ENCODE measurements around the gene TTC33. TPM values are rescaled to one million over a fixed set of nuclear protein-coding genes. Genes with fewer than 3 reads are reported as not detected.
"Not testable (repeated sequence)": the region's sequence is repeated elsewhere in the genome, so short reads cannot be mapped to it uniquely, and the experiment has no call there.

TTC33 gene
- total RNA-seq, 1 donor from 2014 or later: 7.0 TPM

DNA sequence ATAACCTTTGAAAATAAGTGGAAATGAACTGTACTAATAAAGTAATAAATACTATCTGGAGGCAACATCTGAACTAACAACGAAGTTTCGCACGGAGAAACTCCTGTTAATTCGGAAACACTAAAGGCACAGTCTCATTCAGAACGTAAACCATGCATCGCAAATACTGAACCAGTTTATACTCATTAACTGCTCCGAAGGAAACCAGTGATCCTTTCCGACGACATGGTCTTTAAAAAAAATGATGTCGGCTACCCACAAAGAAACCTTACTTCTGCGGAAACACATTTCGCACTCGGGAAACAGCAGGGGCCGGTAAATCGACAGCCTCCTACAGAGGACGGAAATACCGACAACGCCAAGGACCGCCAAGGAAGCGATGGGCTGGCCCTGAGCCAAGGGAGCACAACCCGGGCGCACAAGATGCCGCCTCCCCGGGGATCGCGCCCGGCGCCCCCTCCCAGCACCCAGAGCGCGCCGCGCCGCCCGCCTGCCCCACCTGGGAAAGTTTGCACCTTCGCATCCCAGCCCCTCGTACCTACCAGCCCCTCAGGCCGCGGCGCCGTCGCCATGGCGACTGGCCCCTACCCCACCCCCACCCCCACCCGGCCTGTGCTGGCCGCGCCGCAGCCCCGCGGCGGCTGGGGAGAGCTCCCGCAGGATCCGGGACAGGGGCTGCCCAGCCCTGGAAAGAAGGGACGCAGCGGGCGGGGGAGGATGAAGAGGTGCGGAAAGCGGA lies 41.7 kb upstream of the TTC33 start:
- H3K4me3 ChIP-seq: peak overlapping the region; percentile 98 to 99
- no peaks in the 10 kb centered on the region for H3K9me3 ChIP-seq
- H3K36me3 ChIP-seq: no peaks in the 10 kb centered on the region
- DNase-seq (ENCODE audit: low spot score in 2 of 2): peak; percentile 14 to 85
- peaks cover 9 to 12% of the 10 kb centered on the region in 2 donors for H3K4me1 ChIP-seq
- intact Hi-C loops (cut with DNase I): loop anchor here (1.0 kb wide), 2 partner anchors 38 to 42 kb away; partner anchors contain the start of genes RPL37 and TTC33
- peak overlapping the region; percentile 88 to 95 for H3K27ac ChIP-seq
- no peaks in the 10 kb centered on the region for H3K27me3 ChIP-seq
- TF ChIP-seq CTCF (IDR thresholded peaks at IDR 0.05): no peak

- no peak for DNase-seq (ENCODE audit: low spot score in 2 of 2)
- intact Hi-C loops (cut with DNase I): no loop called here
- peak overlapping the region in 1 of 2 donors; percentile 95 for H3K27ac ChIP-seq
- H3K9me3 ChIP-seq: no peaks in the 10 kb centered on the region
- no peak for TF ChIP-seq CTCF (IDR thresholded peaks at IDR 0.05)
- peak overlapping the region; percentile 98 to 99 for H3K4me3 ChIP-seq
- H3K36me3 ChIP-seq: no peaks in the 10 kb centered on the region
- no peaks in the 10 kb centered on the region for H3K27me3 ChIP-seq
- H3K4me1 ChIP-seq: peaks cover 11 to 15% of the 10 kb centered on the region in 2 donors
Observed at GRCh38 chr5:40796487-40796889, 40.7 kb upstream of the TTC33 start.

- H3K4me1 ChIP-seq: peaks cover 13 to 21% of the 10 kb centered on the region in 2 donors
- H3K27ac ChIP-seq; intact Hi-C loops (cut with DNase I); H3K27me3 ChIP-seq; H3K4me3 ChIP-seq; H3K36me3 ChIP-seq; DNase-seq (ENCODE audit: low spot score in 2 of 2); H3K9me3 ChIP-seq: not testable (repeated sequence)
Observed at GRCh38 chr5:40794877-40795276, 39.1 kb upstream of the TTC33 start.

DNA sequence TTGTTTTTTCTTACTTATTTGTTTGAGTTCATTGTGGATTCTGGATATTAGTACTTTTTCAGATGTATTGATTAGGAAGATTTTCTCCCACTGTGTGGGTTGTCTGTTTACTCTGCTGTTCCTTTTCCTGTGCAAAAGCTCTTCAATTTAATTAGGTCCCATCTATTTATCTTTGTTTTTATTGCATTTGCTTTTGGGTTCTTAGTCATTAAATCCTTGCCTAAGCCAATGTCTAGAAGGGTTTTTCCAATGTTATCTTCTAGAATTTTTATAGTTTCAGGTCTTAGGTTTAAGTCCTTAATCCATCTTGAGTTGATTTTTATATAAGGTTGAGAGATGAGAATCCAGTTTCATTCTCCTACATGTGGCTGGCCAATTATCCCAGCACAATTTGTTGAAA lies 38.6 kb upstream of the TTC33 start:
- intact Hi-C loops (cut with DNase I); H3K9me3 ChIP-seq; H3K27me3 ChIP-seq; DNase-seq (ENCODE audit: low spot score in 2 of 2); H3K27ac ChIP-seq; H3K4me3 ChIP-seq; H3K36me3 ChIP-seq: not testable (repeated sequence)
- peaks cover 8 to 16% of the 10 kb centered on the region in 2 donors for H3K4me1 ChIP-seq

GRCh38 chr5:40792691-40793090 lies 36.9 kb upstream of the TTC33 start:
- not testable (repeated sequence) for H3K4me3 ChIP-seq
- H3K4me1 ChIP-seq: peaks cover 5 to 16% of the 10 kb centered on the region in 2 donors

DNA sequence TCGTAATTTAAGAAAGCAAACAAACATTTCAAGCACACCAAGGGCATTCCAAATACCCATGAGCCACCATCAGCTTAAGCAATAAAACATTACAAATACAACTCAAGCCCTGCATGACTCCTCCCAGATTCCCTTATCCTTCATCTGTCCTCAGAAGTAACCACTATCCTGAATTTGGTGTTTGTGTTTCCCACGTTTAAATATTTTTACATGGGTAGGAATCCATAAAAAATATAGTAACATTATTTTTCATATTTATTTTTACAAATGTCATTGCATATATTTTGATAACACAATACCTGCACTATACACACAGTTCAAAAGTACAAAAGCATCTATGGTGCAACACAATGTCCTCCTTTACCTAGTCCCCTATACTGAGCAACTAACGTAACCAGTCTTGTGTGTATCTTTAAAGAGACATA lies 36.0 kb upstream of the TTC33 start:
- Histone ChIP-seq H3K4me1 (peaks cover 5 to 16% of the 10 kb centered on the region in 2 donors), H3K4me3 (no peak overlapping the region), H3K27ac (peak overlapping the region in 1 of 2 donors; percentile 31), H3K27me3 (no peaks in the 10 kb centered on the region), H3K9me3 (no peaks in the 10 kb centered on the region), H3K36me3 (peaks cover 0 to 8% of the 10 kb centered on the region in 2 donors)
- no peak for DNase-seq (ENCODE audit: low spot score in 2 of 2)
- intact Hi-C loops (cut with DNase I): no loop called here
- TF ChIP-seq CTCF (IDR thresholded peaks at IDR 0.05): no peak

More at GRCh38 chr5:40792691-40793090, 36.9 kb upstream of the TTC33 start:
- H3K9me3 ChIP-seq; H3K27me3 ChIP-seq; H3K27ac ChIP-seq; H3K36me3 ChIP-seq; intact Hi-C loops (cut with DNase I); DNase-seq (ENCODE audit: low spot score in 2 of 2): not testable (repeated sequence)

DNA sequence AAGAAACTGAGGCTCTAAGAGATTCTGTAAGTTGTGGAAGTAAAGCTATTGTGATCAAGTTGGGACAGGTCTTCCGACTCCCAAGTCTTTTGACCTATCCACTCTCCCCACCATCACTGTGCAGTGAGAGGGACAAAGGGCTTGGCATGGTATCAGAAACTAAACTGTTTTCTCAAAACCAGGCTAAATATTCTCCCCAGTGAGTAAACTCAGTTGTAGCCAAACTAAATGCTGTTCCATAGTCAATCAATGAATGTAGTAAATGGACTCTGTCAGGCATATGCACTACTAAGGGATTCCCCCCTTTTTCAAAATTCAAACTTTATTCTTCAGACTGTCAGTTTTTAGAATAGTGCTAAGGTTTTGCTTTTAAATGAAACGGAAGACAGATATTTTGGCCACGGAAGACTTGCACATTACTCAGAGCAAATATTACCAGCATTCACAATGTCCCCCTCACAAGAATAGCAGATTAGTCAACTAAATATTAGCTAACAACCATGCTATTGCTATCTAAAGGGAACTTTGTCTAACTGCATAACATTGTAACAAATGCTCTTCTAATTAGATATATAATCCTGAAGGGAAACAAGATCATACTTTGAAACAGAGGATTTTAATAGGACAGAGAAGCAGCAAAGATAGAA lies 35.3 kb upstream of the TTC33 start:
- Histone ChIP-seq H3K27ac (peak overlapping the region in 1 of 2 donors; percentile 31), H3K4me3 (no peak overlapping the region), H3K27me3 (no peaks in the 10 kb centered on the region), H3K9me3 (no peaks in the 10 kb centered on the region), H3K4me1 (peaks cover 5 to 12% of the 10 kb centered on the region in 2 donors), H3K36me3 (peaks cover 0 to 8% of the 10 kb centered on the region in 2 donors)
- no peak for DNase-seq (ENCODE audit: low spot score in 2 of 2)
- TF ChIP-seq CTCF (IDR thresholded peaks at IDR 0.05): no peak
- intact Hi-C loops (cut with DNase I): no loop called here

- intact Hi-C loops (cut with DNase I); DNase-seq (ENCODE audit: low spot score in 2 of 2); H3K9me3 ChIP-seq; H3K36me3 ChIP-seq; H3K4me3 ChIP-seq; H3K27ac ChIP-seq; H3K4me1 ChIP-seq; H3K27me3 ChIP-seq: not testable (repeated sequence)
Observed at GRCh38 chr5:40788941-40789340, 33.2 kb upstream of the TTC33 start.
